ENCODE results near the gene GVQW3.

DNA sequence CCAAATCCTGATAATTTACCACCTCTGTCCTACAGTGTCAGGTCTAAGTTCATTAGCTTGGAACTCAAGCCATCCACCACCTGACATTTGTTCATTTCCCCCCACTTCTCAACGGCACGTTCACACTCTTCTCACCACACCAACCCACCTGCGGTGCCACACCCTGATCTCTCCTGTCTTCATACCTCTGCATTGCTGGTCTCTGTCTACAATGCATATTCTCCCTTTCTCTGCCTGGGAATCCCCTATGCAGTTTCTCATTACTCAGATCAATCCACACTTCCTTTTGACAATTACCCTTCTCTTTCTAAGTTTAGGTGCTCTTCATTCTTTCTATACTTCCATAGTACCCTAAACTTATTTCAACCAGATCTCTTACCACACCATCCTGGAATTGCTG lies 43.3 kb downstream of the GVQW3 start:
- TF ChIP-seq POLR2AphosphoS2 (conservative IDR thresholded peaks at IDR 0.05; ENCODE audit: low read length) (no peak), SMC3 (IDR thresholded peaks at IDR 0.05) (no peak)
- TF ChIP-seq, protein P1, sequence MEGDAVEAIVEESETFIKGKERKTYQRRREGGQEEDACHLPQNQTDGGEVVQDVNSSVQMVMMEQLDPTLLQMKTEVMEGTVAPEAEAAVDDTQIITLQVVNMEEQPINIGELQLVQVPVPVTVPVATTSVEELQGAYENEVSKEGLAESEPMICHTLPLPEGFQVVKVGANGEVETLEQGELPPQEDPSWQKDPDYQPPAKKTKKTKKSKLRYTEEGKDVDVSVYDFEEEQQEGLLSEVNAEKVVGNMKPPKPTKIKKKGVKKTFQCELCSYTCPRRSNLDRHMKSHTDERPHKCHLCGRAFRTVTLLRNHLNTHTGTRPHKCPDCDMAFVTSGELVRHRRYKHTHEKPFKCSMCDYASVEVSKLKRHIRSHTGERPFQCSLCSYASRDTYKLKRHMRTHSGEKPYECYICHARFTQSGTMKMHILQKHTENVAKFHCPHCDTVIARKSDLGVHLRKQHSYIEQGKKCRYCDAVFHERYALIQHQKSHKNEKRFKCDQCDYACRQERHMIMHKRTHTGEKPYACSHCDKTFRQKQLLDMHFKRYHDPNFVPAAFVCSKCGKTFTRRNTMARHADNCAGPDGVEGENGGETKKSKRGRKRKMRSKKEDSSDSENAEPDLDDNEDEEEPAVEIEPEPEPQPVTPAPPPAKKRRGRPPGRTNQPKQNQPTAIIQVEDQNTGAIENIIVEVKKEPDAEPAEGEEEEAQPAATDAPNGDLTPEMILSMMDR (IDR thresholded peaks at IDR 0.05) = no peak
